Neuronal stem cell (in vitro differentiated cells): ENCODE measurements around the gene MPP2.

Experiments used
- DNase-seq: peaks from one replicate; pipeline ENCODE4 v3.0.0-alpha.2; 2013; ENCODE audit warnings: low spot score
- H2AFZ ChIP-seq: one replicate; pipeline ENCODE4 v1.6.1; 2013; ENCODE audit warnings: mild to moderate bottlenecking, low read length, inconsistent platforms
- H2AK5ac ChIP-seq: 2 replicates; pipeline ENCODE4 v1.6.1; 2013; ENCODE audit warnings: low read depth, mild to moderate bottlenecking, inconsistent platforms, low read length, moderate library complexity, mixed read lengths
- H2BK120ac ChIP-seq: 2 replicates; pipeline ENCODE4 v1.6.1; 2013; ENCODE audit warnings: low read depth, mild to moderate bottlenecking, inconsistent platforms, low read length, moderate library complexity, mixed read lengths
- H2BK12ac ChIP-seq: one replicate; pipeline ENCODE4 v1.6.1; 2013; ENCODE audit warnings: low read length, inconsistent platforms
- H2BK15ac ChIP-seq: 2 replicates; pipeline ENCODE4 v1.6.1; 2013; ENCODE audit warnings: mild to moderate bottlenecking, low read length, inconsistent platforms, mixed read lengths
- H2BK5ac ChIP-seq: one replicate; pipeline ENCODE4 v1.6.1; 2013; ENCODE audit warnings: inconsistent platforms, mild to moderate bottlenecking, low read length, moderate library complexity
- H3K14ac ChIP-seq: one replicate; pipeline ENCODE4 v1.6.1; 2013; ENCODE audit warnings: low read length, inconsistent platforms
- H3K18ac ChIP-seq: 2 replicates; pipeline ENCODE4 v1.6.1; 2013; ENCODE audit warnings: low read length, inconsistent platforms
- H3K23ac ChIP-seq: 2 replicates; pipeline ENCODE4 v1.6.1; 2013; ENCODE audit warnings: low read depth, mild to moderate bottlenecking, mixed read lengths, low read length, inconsistent platforms; ENCODE audit not compliant: poor library complexity
- H3K27ac ChIP-seq: replicated peaks from 3 replicates; pipeline ENCODE4 v1.5.1; 2013; ENCODE audit warnings: low read length, inconsistent platforms
- H3K27me3 ChIP-seq, 3 experiments: 2 replicates each; pipeline ENCODE4 v1.6.1; 2013; ENCODE audit warnings: low read length in 3 of 3, mild to moderate bottlenecking in 2 of 3, inconsistent platforms in 1 of 3, low read depth in 1 of 3, mixed read lengths in 1 of 3, moderate library complexity in 1 of 3; ENCODE audit not compliant: control insufficient read depth in 3 of 3, insufficient read depth in 3 of 3
- H3K36me3 ChIP-seq, 2 donors: replicated peaks in 1 of 2; 2 replicates each; pipeline ENCODE4 v1.6.1; 2013; ENCODE audit warnings: low read length in 2 of 2; ENCODE audit not compliant: control insufficient read depth in 2 of 2, insufficient read depth in 2 of 2
- H3K4ac ChIP-seq: 2 replicates; pipeline ENCODE4 v1.6.1; 2013; ENCODE audit warnings: inconsistent platforms, mild to moderate bottlenecking, low read length, moderate library complexity
- H3K4me1 ChIP-seq, 2 donors: 1 replicate in 1 of 2; 2 replicates in 1 of 2; pipeline ENCODE4 v1.6.1; 2013; ENCODE audit warnings: low read length in 2 of 2, low read depth in 1 of 2; ENCODE audit not compliant: control insufficient read depth in 2 of 2, insufficient read depth in 1 of 2
- H3K4me2 ChIP-seq: one replicate; pipeline ENCODE4 v1.6.1; 2013; ENCODE audit warnings: mild to moderate bottlenecking, low read length, inconsistent platforms; ENCODE audit not compliant: insufficient read depth, poor library complexity, severe bottlenecking
- H3K4me3 ChIP-seq, 2 donors: 2 replicates each; pipeline ENCODE4 v1.5.1; 2013; ENCODE audit warnings: low read length in 2 of 2, mild to moderate bottlenecking in 2 of 2, inconsistent platforms in 1 of 2, moderate library complexity in 1 of 2
- H3K79me1 ChIP-seq: one replicate; pipeline ENCODE4 v1.6.1; 2013; ENCODE audit warnings: low read depth, mild to moderate bottlenecking, inconsistent platforms, low read length, moderate library complexity
- H3K9ac ChIP-seq: one replicate; pipeline ENCODE4 v1.6.1; 2013; ENCODE audit warnings: mild to moderate bottlenecking, low read depth, low read length, inconsistent platforms; ENCODE audit not compliant: poor library complexity
- H3K9me3 ChIP-seq, 2 donors: replicated peaks in 1 of 2; 2 replicates each; pipeline versions ENCODE3 to v1.6.1; 2013; ENCODE audit warnings: low read length in 2 of 2, mild to moderate bottlenecking in 2 of 2, inconsistent platforms in 1 of 2, low read depth in 1 of 2, mixed read lengths in 1 of 2, moderate library complexity in 1 of 2; ENCODE audit not compliant: control insufficient read depth in 2 of 2, insufficient read depth in 1 of 2
- H4K8ac ChIP-seq: one replicate; pipeline ENCODE4 v1.6.1; 2013; ENCODE audit warnings: low read depth, mild to moderate bottlenecking, inconsistent platforms, low read length, moderate library complexity
- H4K91ac ChIP-seq: one replicate; pipeline ENCODE4 v1.6.1; 2013; ENCODE audit warnings: low read length, low read depth, mild to moderate bottlenecking, inconsistent platforms; ENCODE audit not compliant: poor library complexity
- WGBS, 2 donors: extraction: QIAGEN DNeasy Blood & Tissue Kit; methylation state at CpG; one replicate each; pipeline ENCODE4 v1.1.7; 2013; ENCODE audit warnings: missing lambda C conversion rate in 2 of 2, mixed read lengths in 1 of 2; ENCODE audit not compliant: insufficient read length in 2 of 2, insufficient replicate concordance in 1 of 2; ENCODE audit errors: extremely low coverage in 2 of 2; 5-methylcytosine and 5-hydroxymethylcytosine counted together

The MPP2 gene

GRCh38 chr17:43834106-43834505, 73.2 kb downstream of the MPP2 start:
- H2BK120ac ChIP-seq, result no peak overlapping the region
- H3K27me3 ChIP-seq, result peaks cover 5 to 19% (median 6%) of the 10 kb centered on the region in 3 experiments
- no peak overlapping the region for H3K4ac ChIP-seq
- no peak overlapping the region for H2AK5ac ChIP-seq
- no CpG with 5 or more reads among the region's 2 CpGs for WGBS, 2 donors
- H4K91ac ChIP-seq, result no peak overlapping the region
- no peak overlapping the region for H3K18ac ChIP-seq
- no peak overlapping the region for H3K4me3 ChIP-seq
- no peak overlapping the region for H3K27ac ChIP-seq
- H3K4me2 ChIP-seq, result no peak overlapping the region
- peaks cover 7 to 8% of the 10 kb centered on the region in 2 donors for H3K9me3 ChIP-seq
- no peak overlapping the region for H3K9ac ChIP-seq
- no peak overlapping the region for H2AFZ ChIP-seq
- no peak overlapping the region for H4K8ac ChIP-seq
- H3K4me1 ChIP-seq, result peaks cover 4 to 5% of the 10 kb centered on the region in 2 donors
- H3K79me1 ChIP-seq, result peaks cover 2% of the 10 kb centered on the region
- H2BK12ac ChIP-seq, result no peak overlapping the region
- H2BK5ac ChIP-seq, result no peak overlapping the region
- H2BK15ac ChIP-seq, result no peak overlapping the region
- no peak for DNase-seq
- no peak overlapping the region for H3K14ac ChIP-seq
- H3K36me3 ChIP-seq, result peaks cover 0 to 2% of the 10 kb centered on the region in 2 donors
- no peak overlapping the region for H3K23ac ChIP-seq

GRCh38 chr17:43832976-43833829, 74.1 kb downstream of the MPP2 start, which contains the start of gene MPP3:
MPP3 (minus strand) TSS chr17:43833146; CDS start chr17:43831906, 1,240 bp downstream.
- H2AFZ ChIP-seq, result peak within 1 kb of the TSS; percentile 99
- peak within 1 kb of the TSS; percentile 49 for H2BK120ac ChIP-seq
- peaks cover 2% of the 10 kb centered on the region for H3K79me1 ChIP-seq
- peak within 1 kb of the TSS; percentile 43 for H2BK5ac ChIP-seq
- no CpG with 5 or more reads among the region's 87 CpGs for WGBS, 2 donors
- no peak within 1 kb of the TSS for H4K8ac ChIP-seq
- peaks cover 7 to 8% of the 10 kb centered on the region in 2 donors for H3K9me3 ChIP-seq
- peaks cover 4 to 5% of the 10 kb centered on the region in 2 donors for H3K4me1 ChIP-seq
- H2BK12ac ChIP-seq, result peak within 1 kb of the TSS; percentile 82
- peak within 1 kb of the TSS; percentile 63 to 91 for H3K4me3 ChIP-seq
- peak within 1 kb of the TSS; percentile 94 for H3K4me2 ChIP-seq
- peaks cover 5 to 19% (median 6%) of the 10 kb centered on the region in 3 experiments for H3K27me3 ChIP-seq
- no peak within 1 kb of the TSS for H3K4ac ChIP-seq
- H3K27ac ChIP-seq, result no peak within 1 kb of the TSS
- H3K9ac ChIP-seq, result peak within 1 kb of the TSS; percentile 96
- peak within 1 kb of the TSS; percentile 4 for H2AK5ac ChIP-seq
- peak; percentile 63 for DNase-seq
- H4K91ac ChIP-seq, result no peak within 1 kb of the TSS
- peaks cover 0 to 5% of the 10 kb centered on the region in 2 donors for H3K36me3 ChIP-seq
- peak within 1 kb of the TSS; percentile 75 for H3K14ac ChIP-seq
- H3K23ac ChIP-seq, result peak within 1 kb of the TSS; percentile 77
- H2BK15ac ChIP-seq, result peak within 1 kb of the TSS; percentile 87
- peak within 1 kb of the TSS; percentile 98 for H3K18ac ChIP-seq

- Histone ChIP-seq H2BK5ac (no peak overlapping the region), H3K14ac (peak overlapping the region; percentile 63), H3K27me3 (peaks cover 5 to 19% (median 6%) of the 10 kb centered on the region in 3 experiments), H3K4ac (no peak overlapping the region), H2BK12ac (no peak overlapping the region), H3K36me3 (peaks cover 0 to 7% of the 10 kb centered on the region in 2 donors), H3K27ac (no peak overlapping the region), H2AFZ (peak overlapping the region; percentile 99), H3K9ac (peak overlapping the region; percentile 96), H3K4me1 (peaks cover 4 to 5% of the 10 kb centered on the region in 2 donors), H2BK15ac (peak overlapping the region; percentile 87), H3K79me1 (peaks cover 2% of the 10 kb centered on the region), H2BK120ac (peak overlapping the region; percentile 49), H3K23ac (peak overlapping the region; percentile 9), H4K91ac (no peak overlapping the region), H4K8ac (no peak overlapping the region), H2AK5ac (peak overlapping the region; percentile 4), H3K18ac (peak overlapping the region; percentile 98), H3K4me3 (peak overlapping the region; percentile 63 to 91), H3K4me2 (peak overlapping the region; percentile 79), H3K9me3 (peaks cover 7 to 8% of the 10 kb centered on the region in 2 donors)
- DNase-seq, result no peak
- no CpG with 5 or more reads among the region's 51 CpGs for WGBS, 2 donors
These were observed 75.0 kb downstream of the MPP2 start for GRCh38 chr17:43832168-43832975.
